RWPE2 (cell line): ENCODE measurements around the gene HEATR9.

Experiments used
- ATAC-seq: fragments of 200-7000 bp; cut with Tn5 transposase; 3 replicates; pipeline ENCODE4 v1.9.1; 2021; ENCODE audit warnings: low read depth
- DNase-seq: peaks from one replicate; pipeline ENCODE4 v3.0.0-alpha.2; 2020; ENCODE audit warnings: low spot score
- H3K27ac ChIP-seq: fragments of 450-650 bp; 2 replicates; pipeline ENCODE4 v1.5.1; 2017; ENCODE audit warnings: mild to moderate bottlenecking; ENCODE audit not compliant: poor library complexity, severe bottlenecking
- H3K27me3 ChIP-seq: fragments of 250-450 bp; sonication (Bioruptor Pico); 2 replicates; pipeline ENCODE4 v1.5.1; 2021; ENCODE audit warnings: mild to moderate bottlenecking, moderate library complexity; ENCODE audit not compliant: insufficient read depth, poor library complexity, severe bottlenecking
- H3K36me3 ChIP-seq: fragments of 250-450 bp; sonication (Bioruptor Pico); 2 replicates; pipeline ENCODE4 v1.5.1; 2020; ENCODE audit warnings: low read depth, mild to moderate bottlenecking, moderate library complexity
- H3K4me1 ChIP-seq: fragments of 250-450 bp; sonication (Bioruptor Pico); 2 replicates; pipeline ENCODE4 v1.5.1; 2021; ENCODE audit warnings: mild to moderate bottlenecking, moderate library complexity; ENCODE audit not compliant: insufficient read depth, poor library complexity, severe bottlenecking
- H3K4me3 ChIP-seq: fragments of 250-450 bp; sonication (Bioruptor Pico); 2 replicates; pipeline ENCODE4 v1.5.1; 2021; ENCODE audit warnings: mild to moderate bottlenecking, moderate library complexity; ENCODE audit not compliant: severe bottlenecking
- H3K9me3 ChIP-seq: fragments of 250-450 bp; sonication (Bioruptor Pico); 2 replicates; pipeline ENCODE4 v1.5.1; 2021; ENCODE audit warnings: mild to moderate bottlenecking, moderate library complexity; ENCODE audit not compliant: severe bottlenecking
- CTCF ChIP-seq: fragments of 450-650 bp; IDR thresholded peaks from one replicate; pipeline ENCODE4 v1.5.1; 2017; ENCODE audit warnings: mild to moderate bottlenecking, moderate library complexity; ENCODE audit not compliant: poor library complexity, severe bottlenecking

HEATR9 gene

DNA sequence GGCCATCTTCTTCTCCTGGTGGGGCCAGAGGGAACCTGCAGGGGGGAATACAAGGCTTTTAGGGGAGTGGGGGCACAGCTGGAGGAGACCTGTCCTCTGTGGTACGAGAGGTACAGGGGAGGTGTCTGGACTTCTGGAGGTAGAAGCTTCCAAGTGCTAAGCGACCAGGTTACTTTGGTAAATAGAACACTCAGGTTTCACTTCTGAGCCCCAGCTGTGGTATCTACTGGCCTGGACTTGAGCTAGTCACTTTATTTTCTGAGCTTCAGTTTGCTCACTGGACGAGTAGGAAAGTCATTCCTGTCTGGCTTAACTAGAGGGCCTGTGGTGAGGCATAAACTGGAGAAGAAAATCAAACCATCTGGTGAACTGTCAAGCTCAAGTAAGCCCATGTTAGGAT is at the start of gene HEATR9:
HEATR9 (minus strand) TSS at position 155 of the 400 bp plus-strand sequence; CDS start at position 6, 149 bp downstream.
- ATAC-seq: no peak
- Histone ChIP-seq H3K36me3 (no peaks in the 10 kb centered on the region), H3K4me3 (no peak within 1 kb of the TSS)

DNA sequence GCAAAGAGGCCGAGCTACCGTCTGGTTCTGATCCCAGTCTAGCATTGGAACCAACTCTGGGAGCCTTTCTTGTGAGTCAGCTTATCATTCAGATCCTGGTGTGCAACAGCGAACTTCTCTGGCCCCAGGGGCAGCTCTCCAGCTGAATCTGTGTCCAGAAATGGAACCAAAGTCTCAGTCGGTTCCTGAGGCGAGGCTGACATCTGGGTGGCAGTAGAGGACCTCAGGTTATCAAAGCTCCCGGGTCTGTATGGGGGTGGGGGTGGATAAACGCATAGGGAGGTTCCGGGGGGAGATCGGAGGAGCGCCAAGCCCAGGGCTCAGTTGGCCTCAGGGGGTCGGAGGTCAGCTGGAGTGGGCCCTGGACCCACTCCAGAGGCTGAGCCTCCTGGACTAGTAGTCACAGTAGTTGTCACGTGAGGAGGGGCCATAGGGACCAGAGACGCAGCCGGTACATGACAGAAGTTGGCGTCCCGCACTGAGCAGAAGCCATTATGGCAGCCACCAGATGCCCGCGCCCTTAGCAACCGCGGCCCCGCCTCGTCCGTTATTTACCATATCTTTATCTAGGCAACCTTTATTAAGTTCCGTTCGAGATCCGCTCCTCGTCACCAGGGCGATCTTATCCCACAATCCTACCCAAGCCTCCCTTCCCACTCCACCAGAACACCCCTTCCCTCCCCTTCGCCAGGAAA is 49.0 kb upstream of the HEATR9 start:
- Histone ChIP-seq H3K27ac (no peak overlapping the region), H3K36me3 (no peaks in the 10 kb centered on the region; the same call in 1 of the 2 replicates), H3K4me1 (no peaks in the 10 kb centered on the region), H3K4me3 (no peak overlapping the region), H3K9me3 (no peaks in the 10 kb centered on the region), H3K27me3 (no peaks in the 10 kb centered on the region)
- TF ChIP-seq CTCF: no peak
- DNase-seq (no peak), ATAC-seq (no peak)

More for the DNA sequence above, at the start of gene HEATR9:
- no peak for DNase-seq
- H3K27me3 ChIP-seq: no peaks in the 10 kb centered on the region
- no peaks in the 10 kb centered on the region for H3K9me3 ChIP-seq
- TF ChIP-seq CTCF: no peak
- H3K4me1 ChIP-seq: peaks cover 2% of the 10 kb centered on the region
- H3K27ac ChIP-seq: no peak within 1 kb of the TSS

DNA sequence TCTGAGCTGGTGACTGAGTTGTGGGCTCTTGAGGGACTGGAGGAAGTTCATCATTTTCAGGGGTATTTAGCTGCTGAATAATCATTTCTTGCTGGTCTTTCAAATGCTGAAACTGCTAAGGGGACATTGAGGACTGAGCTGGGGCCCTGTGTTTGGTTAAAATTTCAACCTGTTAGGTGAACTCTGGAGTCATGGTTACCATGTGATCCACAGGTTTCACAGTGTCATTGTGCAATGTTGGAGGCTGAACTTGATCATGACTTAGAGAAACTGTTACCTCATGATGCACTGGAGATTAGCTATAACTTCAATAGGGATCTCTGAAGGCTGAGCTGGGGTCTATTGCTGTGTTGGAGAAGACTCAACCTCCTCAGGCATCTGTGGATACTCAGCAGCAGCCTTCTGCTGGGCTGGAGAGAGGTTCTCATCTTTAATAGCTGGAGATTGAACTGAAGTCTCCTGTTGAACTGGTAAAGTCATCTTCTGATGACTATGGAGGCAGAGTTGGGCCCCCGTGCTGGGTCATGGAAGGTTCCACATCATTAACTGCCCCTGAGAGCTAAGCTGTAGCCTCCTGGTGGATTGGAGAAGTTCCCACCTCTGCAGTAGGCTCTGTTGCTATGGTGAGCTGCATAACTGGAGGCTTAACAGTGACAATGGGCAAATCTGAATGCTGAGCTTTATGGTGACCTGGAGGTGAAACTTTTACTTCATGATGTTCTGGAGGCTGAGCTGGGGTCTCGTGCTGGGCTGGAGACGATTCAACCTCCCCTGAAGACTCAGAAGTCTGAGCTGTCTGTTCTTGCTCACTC is 46.7 kb upstream of the HEATR9 start:
- DNase-seq (no peak), ATAC-seq (no peak)
- Histone ChIP-seq H3K9me3 (no peaks in the 10 kb centered on the region), H3K4me3 (no peak overlapping the region), H3K27ac (no peak overlapping the region), H3K27me3 (no peaks in the 10 kb centered on the region), H3K36me3 (no peaks in the 10 kb centered on the region), H3K4me1 (no peaks in the 10 kb centered on the region)
- TF ChIP-seq CTCF: no peak

- H3K36me3 ChIP-seq: no peaks in the 10 kb centered on the region
- H3K4me3 ChIP-seq: no peak overlapping the region
- H3K27ac ChIP-seq: no peak overlapping the region
- DNase-seq (no peak), ATAC-seq (no peak)
- H3K27me3 ChIP-seq: no peaks in the 10 kb centered on the region
- TF ChIP-seq CTCF: no peak
- H3K4me1 ChIP-seq: no peaks in the 10 kb centered on the region
- no peaks in the 10 kb centered on the region for H3K9me3 ChIP-seq
Observed at GRCh38 chr17:35914354-35914753, 45.7 kb upstream of the HEATR9 start.
